Cardiac muscle cell (in vitro differentiated cells and primary cell): ENCODE measurements around the gene ITSN1. TPM values are rescaled to one million over a fixed set of nuclear protein-coding genes. Genes with fewer than 3 reads are reported as not detected.

Source experiments
- DNase-seq, 2 donors: peaks; one replicate each; pipeline versions ENCODE4 v3.0.0 to v3.0.0-alpha.2; 2010 to 2017; ENCODE audit warnings: low read depth in 1 of 2, low spot score in 1 of 2
- H3K27ac ChIP-seq: fragments of 200-600 bp; sonication (generic); 2 replicates; pipeline ENCODE4 v1.5.1; 2016
- H3K27me3 ChIP-seq: fragments of 200-600 bp; sonication (generic); 2 replicates; pipeline ENCODE4 v1.6.0; 2016; ENCODE audit warnings: control low read depth
- H3K36me3 ChIP-seq: fragments of 200-600 bp; sonication (generic); 2 replicates; pipeline ENCODE4 v1.5.1; 2016; ENCODE audit warnings: control low read depth
- H3K4me1 ChIP-seq: fragments of 200-600 bp; sonication (generic); 2 replicates; pipeline ENCODE4 v1.8.1; 2017; ENCODE audit warnings: low read depth, mild to moderate bottlenecking, mixed run types
- H3K4me3 ChIP-seq: fragments of 200-600 bp; sonication (generic); 2 replicates; pipeline ENCODE4 v1.5.1; 2016; ENCODE audit warnings: mild to moderate bottlenecking
- H3K9me3 ChIP-seq: fragments of 200-600 bp; sonication (generic); 2 replicates; pipeline ENCODE4 v1.5.1; 2017; ENCODE audit warnings: low read depth, mild to moderate bottlenecking, control low read depth
- CTCF ChIP-seq: IDR thresholded peaks from 2 replicates; pipeline ENCODE4 v1.5.1; 2012; ENCODE audit warnings: low read depth, mild to moderate bottlenecking, low read length
- polyA plus RNA-seq: library from polyadenylated mRNA; unstranded; fragments of >200 nt; fragmentation: Nextera tagmentation; extraction: Ambion mirVana; gene quantifications from 2 replicates; pipeline ENCODE4 v1.2.1, GENCODE V29; 2016
- total RNA-seq: library from RNA; depleted of rRNA; stranded (reverse); fragments of >200 nt; gene quantifications from 2 replicates; pipeline ENCODE4 v1.2.3, GENCODE V29; 2016

The ITSN1 gene
- total and polyA plus RNA-seq, 2 experiments from 2014 or later = 92.4 to 125 TPM

DNA sequence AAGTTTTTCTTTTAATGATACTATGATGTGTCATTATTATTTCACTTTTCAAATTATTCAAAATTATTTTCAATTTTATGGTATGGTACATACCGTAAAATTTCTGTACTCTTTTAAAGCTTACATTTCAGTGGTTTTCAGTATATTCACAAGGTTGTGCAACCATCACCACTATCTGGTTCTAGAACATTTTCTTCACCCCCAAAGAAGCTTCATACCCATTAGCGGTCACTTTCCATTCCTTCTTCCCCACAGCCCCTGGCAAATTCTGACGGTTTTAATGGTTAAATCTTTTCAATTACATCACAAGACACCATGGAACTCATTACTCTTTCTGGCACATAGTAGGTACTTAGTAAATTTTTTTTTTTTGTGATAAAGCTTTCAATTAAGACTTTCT, 296.1 kb downstream of the ITSN1 start:
- Histone ChIP-seq H3K4me3 (no peak overlapping the region), H3K4me1 (peaks cover 4% of the 10 kb centered on the region), H3K27ac (no peak overlapping the region), H3K27me3 (no peaks in the 10 kb centered on the region), H3K9me3 (no peaks in the 10 kb centered on the region), H3K36me3 (no peaks in the 10 kb centered on the region)
- no peak for TF ChIP-seq CTCF
- peak in 1 of 2 donors; percentile 20 for DNase-seq

DNA sequence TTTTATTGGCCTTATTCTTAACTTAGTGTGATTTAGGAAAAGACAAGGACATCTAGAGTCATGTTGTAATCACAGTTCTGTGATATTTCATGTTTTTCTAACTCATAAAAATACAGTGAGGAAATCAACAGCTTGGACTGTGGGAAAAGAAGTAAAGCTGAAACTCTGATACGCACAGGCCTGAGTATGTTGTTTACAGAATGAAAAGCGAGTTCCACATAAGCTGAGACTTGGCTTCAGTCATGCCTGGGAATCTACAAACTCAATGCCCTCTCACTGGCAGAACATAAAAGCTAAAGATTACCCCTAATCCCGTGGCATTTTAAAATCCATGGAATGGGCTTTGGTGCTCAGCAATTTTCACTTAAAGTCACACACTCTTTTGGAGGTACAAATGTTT, 296.9 kb downstream of the ITSN1 start:
- H3K9me3 ChIP-seq = no peaks in the 10 kb centered on the region
- H3K36me3 ChIP-seq = no peaks in the 10 kb centered on the region
- TF ChIP-seq CTCF = no peak
- H3K27ac ChIP-seq = no peak overlapping the region
- no peak for DNase-seq
- no peak overlapping the region for H3K4me3 ChIP-seq
- H3K27me3 ChIP-seq = no peaks in the 10 kb centered on the region
- peaks cover 4% of the 10 kb centered on the region for H3K4me1 ChIP-seq

GRCh38 chr21:33940164-33940880, 298.0 kb downstream of the ITSN1 start:
- DNase-seq = peak in 1 of 2 donors; percentile 72
- Histone ChIP-seq H3K27ac (peak overlapping the region; percentile 11), H3K4me3 (no peak overlapping the region), H3K4me1 (peaks cover 4% of the 10 kb centered on the region), H3K27me3 (no peaks in the 10 kb centered on the region), H3K36me3 (no peaks in the 10 kb centered on the region), H3K9me3 (peaks cover 2% of the 10 kb centered on the region)
- TF ChIP-seq CTCF = no peak

DNA sequence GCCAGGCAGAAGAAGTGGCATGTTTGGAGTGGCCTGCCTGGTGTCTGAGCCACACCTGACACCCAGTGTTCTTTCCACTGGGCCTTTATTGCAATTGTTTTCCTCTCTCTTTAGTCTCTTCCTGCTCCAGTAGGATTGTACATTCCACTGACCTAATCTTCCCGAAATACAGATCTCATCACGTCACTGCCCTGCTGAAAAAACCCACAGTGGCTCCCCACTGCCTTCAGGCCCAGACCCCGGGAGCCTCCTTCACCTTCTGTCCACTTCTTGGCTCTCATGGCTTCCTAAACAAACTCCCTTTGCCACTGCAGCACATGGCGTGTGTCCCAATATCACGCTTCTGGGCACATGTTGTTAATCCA, 298.6 kb downstream of the ITSN1 start:
- peaks cover 2% of the 10 kb centered on the region for H3K9me3 ChIP-seq
- peaks cover 4% of the 10 kb centered on the region for H3K4me1 ChIP-seq
- DNase-seq = peak in 1 of 2 donors; percentile 43
- no peak for TF ChIP-seq CTCF
- no peak overlapping the region for H3K4me3 ChIP-seq
- H3K27me3 ChIP-seq = no peaks in the 10 kb centered on the region
- H3K36me3 ChIP-seq = no peaks in the 10 kb centered on the region
- peak overlapping the region; percentile 11 for H3K27ac ChIP-seq

DNA sequence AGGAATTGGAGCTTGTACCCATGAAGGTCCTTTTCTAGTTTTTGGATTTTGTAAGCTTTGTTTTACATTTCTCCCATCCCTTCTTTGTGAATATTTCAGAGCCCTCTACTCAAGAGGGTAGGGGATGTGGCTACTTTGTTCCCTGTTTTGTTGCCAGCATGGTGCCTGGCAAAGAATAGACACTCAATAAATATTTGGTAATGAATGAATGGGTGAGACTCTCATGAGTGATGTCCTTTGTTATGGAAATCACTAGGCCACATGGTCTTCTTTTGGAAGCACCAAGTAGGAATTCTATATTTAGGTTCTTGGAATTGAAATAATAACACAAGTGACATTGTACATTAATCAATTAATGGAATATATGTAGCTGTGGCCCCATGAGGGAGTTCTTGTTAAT, 300.1 kb downstream of the ITSN1 start:
- no peak for TF ChIP-seq CTCF
- no peak for DNase-seq
- H3K4me1 ChIP-seq = peaks cover 9% of the 10 kb centered on the region
- H3K36me3 ChIP-seq = no peaks in the 10 kb centered on the region
- H3K4me3 ChIP-seq = no peak overlapping the region
- peaks cover 2% of the 10 kb centered on the region for H3K9me3 ChIP-seq
- H3K27me3 ChIP-seq = no peaks in the 10 kb centered on the region
- H3K27ac ChIP-seq = no peak overlapping the region

GRCh38 chr21:33943293-33943692, 301.0 kb downstream of the ITSN1 start:
- Histone ChIP-seq H3K27me3 (no peaks in the 10 kb centered on the region), H3K27ac (no peak overlapping the region), H3K4me1 (peaks cover 13% of the 10 kb centered on the region), H3K9me3 (peaks cover 2% of the 10 kb centered on the region), H3K4me3 (no peak overlapping the region), H3K36me3 (no peaks in the 10 kb centered on the region)
- TF ChIP-seq CTCF = no peak
- DNase-seq = no peak
